ENCODE results near the gene TSNAX.

Gene TSNAX

DNA sequence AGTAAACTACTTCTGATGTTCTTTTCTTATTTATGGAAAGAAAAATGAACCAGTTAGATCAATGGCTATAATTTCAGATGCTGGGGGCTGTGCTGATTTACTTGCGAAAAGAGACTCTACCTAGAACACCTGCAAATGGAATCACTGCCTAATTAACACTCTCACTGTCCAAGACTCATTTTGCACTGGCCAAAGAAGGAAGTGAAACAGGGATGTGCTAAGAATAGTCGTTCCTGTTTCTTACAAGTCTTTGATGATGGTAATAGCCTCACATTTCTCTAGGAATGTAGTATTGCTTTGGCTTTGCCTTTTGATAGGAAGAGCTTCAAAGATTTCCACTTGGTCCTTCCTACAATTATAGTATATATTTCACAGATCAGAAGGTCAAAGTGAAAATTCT is 12.7 kb upstream of the TSNAX start:
- DNase-seq (ENCODE audit: low read depth): no peak
- H3K4me3 ChIP-seq (ENCODE audit: low read depth, low read length): no peak overlapping the region

- no peak overlapping the region for H3K4me3 ChIP-seq (ENCODE audit: low read depth, low read length)
- DNase-seq (ENCODE audit: low read depth): no peak
Measured at GRCh38 chr1:231517076-231517475, 11.4 kb upstream of the TSNAX start.

- no peak overlapping the region for H3K4me3 ChIP-seq (ENCODE audit: low read depth, low read length)
- no peak for DNase-seq (ENCODE audit: low read depth)
Measured at GRCh38 chr1:231518485-231519034, 9.9 kb upstream of the TSNAX start.

GRCh38 chr1:231519166-231519565 is 9.3 kb upstream of the TSNAX start:
- H3K4me3 ChIP-seq (ENCODE audit: low read depth, low read length): no peak overlapping the region
- no peak for DNase-seq (ENCODE audit: low read depth)

DNA sequence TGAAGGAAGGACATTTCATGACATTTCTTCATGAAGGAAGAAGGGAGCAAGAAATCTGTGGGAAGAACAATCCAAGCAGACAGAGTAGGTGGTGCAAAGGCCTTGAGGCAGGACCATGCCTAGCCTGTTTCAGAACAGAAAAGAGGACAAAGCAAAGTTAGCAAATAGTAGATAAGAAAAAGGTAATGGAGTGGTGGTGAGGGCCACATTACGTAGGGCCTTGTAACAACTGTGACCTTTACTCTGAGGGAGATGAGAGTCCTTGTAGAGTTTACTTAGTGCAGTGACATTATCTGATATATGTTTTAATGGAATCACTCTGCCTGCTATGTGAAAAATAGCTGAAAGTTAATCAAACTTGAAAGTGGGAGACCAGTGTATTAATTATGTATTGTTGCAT is 6.4 kb upstream of the TSNAX start:
- DNase-seq (ENCODE audit: low read depth): no peak
- H3K4me3 ChIP-seq (ENCODE audit: low read depth, low read length): no peak overlapping the region

GRCh38 chr1:231522931-231523642 is 5.4 kb upstream of the TSNAX start:
- no peak overlapping the region for H3K4me3 ChIP-seq (ENCODE audit: low read depth, low read length)
- no peak for DNase-seq (ENCODE audit: low read depth)

DNA sequence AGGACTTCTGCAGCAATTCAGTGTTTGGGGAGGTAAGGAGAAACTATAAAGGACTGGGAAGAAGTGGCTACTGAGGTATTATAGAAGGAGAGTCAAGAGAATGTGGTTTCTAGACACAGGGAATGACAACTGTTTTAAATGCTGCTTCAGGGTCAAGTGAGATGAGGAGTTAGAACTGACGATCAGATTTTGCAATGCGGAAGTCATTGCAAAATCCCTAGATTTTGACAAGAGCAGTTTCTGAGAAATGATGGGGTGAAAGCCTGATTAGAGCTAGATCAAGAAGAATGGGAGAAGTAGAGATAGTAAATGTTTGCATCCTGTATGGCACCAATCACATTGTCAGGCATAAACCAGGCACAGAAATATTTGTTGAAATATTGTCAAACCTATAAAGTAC is 4.7 kb upstream of the TSNAX start:
- DNase-seq (ENCODE audit: low read depth): no peak
- H3K4me3 ChIP-seq (ENCODE audit: low read depth, low read length): no peak overlapping the region

- no peak overlapping the region for H3K4me3 ChIP-seq (ENCODE audit: low read depth, low read length)
- no peak for DNase-seq (ENCODE audit: low read depth)
Measured at GRCh38 chr1:231526536-231526935, 1.9 kb upstream of the TSNAX start.

DNA sequence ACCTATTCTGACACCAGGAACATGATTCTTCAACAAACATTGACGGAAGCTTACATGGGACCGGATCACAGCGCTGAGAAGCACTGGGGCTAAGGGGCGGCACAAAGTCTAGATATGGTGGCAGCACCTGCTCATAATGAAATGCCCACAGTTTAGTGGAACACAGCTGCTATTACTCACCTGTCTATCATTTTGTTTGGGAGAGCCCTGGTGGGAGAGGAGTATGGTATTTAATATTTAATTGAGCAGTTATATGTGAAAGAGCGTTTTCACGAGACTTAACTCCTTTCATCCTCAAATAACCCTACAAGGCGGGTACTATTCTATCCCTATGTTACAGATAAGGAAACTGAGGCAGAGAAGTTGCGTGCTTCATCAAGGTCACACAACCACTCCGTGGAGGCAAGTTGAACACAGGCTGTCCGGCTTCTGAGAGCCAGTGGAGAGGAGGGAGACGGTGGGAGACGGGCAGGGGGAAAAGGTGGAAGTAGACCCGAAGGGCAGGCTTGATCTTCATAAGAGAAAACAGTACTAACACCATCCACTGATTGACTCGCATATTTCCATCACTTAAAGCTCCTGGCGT is 790 bp upstream of the TSNAX start:
- no peak for DNase-seq (ENCODE audit: low read depth)

DNA sequence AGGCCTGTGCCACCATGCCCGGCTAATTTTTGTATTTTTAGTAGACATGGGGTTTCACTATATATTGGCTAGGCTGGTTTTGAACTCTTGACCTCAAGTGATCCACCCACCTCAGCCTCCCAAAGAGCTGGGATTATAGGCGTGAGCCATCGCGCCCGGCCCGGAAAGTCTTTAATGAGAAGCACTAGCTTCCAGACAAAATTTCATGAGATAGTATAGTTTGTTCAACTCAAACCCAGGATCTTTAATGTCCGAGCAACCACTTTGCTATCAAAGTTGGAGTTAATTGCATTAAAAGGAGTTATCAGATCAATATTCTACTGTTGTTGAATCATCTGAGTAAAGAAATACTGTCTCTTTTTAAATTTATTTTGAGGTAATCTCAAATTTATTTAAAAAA is 4.8 kb downstream of the TSNAX start:
- DNase-seq (ENCODE audit: low read depth): no peak
- no peak overlapping the region for H3K4me3 ChIP-seq (ENCODE audit: low read depth, low read length)

More for the DNA sequence above, 790 bp upstream of the TSNAX start:
- H3K4me3 ChIP-seq (ENCODE audit: low read depth, low read length): peak overlapping the region; percentile 95

GRCh38 chr1:231534703-231535159 is 6.3 kb downstream of the TSNAX start:
- DNase-seq (ENCODE audit: low read depth): no peak
- no peak overlapping the region for H3K4me3 ChIP-seq (ENCODE audit: low read depth, low read length)

- DNase-seq (ENCODE audit: low read depth): no peak
- H3K4me3 ChIP-seq (ENCODE audit: low read depth, low read length): no peak overlapping the region
Measured at GRCh38 chr1:231536099-231536498, 7.6 kb downstream of the TSNAX start.

DNA sequence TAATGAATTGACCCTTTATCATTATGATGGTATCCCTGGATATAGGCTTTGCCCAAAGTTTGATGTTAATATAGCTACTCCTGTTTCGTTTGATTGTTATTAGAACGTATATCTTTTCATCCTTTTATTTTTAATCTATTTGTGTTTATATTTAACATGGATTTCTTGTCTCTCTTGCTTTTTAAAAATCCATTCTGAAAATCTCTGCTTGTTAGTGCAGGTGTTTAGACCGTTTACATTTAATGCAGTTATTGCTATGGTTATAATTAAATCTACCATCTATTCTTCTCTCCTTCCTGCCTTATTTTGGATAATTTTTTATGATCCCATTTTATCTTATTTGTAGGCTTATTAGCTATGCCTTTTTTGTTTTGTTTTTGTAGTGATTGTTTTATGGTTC is 12.4 kb downstream of the TSNAX start:
- DNase-seq (ENCODE audit: low read depth): no peak
- no peak overlapping the region for H3K4me3 ChIP-seq (ENCODE audit: low read depth, low read length)

DNA sequence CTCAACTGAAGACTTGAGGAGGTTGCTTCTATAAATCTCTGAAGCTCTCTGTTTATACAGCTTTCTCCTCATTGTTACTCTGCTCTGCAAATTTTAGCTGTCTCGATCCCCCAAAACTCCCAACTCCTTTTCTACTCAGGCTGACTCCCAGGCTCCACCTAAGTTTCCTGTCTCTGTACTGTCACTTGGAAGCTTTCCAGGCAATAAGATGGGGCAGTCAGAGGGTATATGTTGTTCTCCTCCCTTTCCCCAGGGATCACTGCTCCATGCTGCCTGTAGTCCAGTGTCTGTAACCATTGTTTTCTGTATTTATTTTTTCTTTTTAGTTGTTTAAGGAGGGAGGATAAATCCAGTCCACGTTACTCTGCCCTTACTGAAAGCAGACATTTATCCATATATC is 13.4 kb downstream of the TSNAX start:
- no peak for DNase-seq (ENCODE audit: low read depth)

GRCh38 chr1:231544943-231545592 is 16.6 kb downstream of the TSNAX start:
- no peak for DNase-seq (ENCODE audit: low read depth)
- H3K4me3 ChIP-seq (ENCODE audit: low read depth, low read length): no peak overlapping the region

More for the DNA sequence above, 13.4 kb downstream of the TSNAX start:
- no peak overlapping the region for H3K4me3 ChIP-seq (ENCODE audit: low read depth, low read length)

DNA sequence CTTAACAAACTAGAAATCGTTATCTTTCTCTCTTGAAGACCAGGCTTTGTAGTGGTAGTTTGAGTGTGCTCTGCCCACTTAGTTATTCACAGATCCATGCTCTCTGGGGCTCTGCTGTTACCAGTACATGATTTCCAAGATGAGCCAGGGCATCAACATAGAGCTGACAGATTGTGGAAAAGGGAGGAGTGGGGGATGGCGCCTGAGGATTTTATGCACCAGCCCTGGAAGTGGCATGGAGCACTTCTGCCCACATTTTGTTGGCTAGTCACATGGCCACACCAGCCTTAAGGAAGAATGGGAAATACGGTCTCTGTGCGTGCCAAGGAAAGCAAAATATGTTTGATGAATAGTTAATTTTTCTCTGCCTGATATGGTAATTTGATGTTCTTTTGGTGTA is 18.2 kb downstream of the TSNAX start:
- no peak overlapping the region for H3K4me3 ChIP-seq (ENCODE audit: low read depth, low read length)
- DNase-seq (ENCODE audit: low read depth): no peak

- DNase-seq (ENCODE audit: low read depth): no peak
Measured at GRCh38 chr1:231549733-231550447, 21.4 kb downstream of the TSNAX start.

GRCh38 chr1:231550448-231550781 is 21.9 kb downstream of the TSNAX start:
- no peak overlapping the region for H3K4me3 ChIP-seq (ENCODE audit: low read depth, low read length)
- no peak for DNase-seq (ENCODE audit: low read depth)

More at GRCh38 chr1:231549733-231550447, 21.4 kb downstream of the TSNAX start:
- H3K4me3 ChIP-seq (ENCODE audit: low read depth, low read length): no peak overlapping the region

GRCh38 chr1:231553320-231553719 is 24.9 kb downstream of the TSNAX start:
- no peak for DNase-seq (ENCODE audit: low read depth)
- no peak overlapping the region for H3K4me3 ChIP-seq (ENCODE audit: low read depth, low read length)

GRCh38 chr1:231554969-231555368 is 26.5 kb downstream of the TSNAX start:
- H3K4me3 ChIP-seq (ENCODE audit: low read depth, low read length): no peak overlapping the region
- no peak for DNase-seq (ENCODE audit: low read depth)

All from skeletal muscle cell (primary cell).